Measurements from ENCODE around the gene CDK17.

GRCh38 chr12:96308881-96309280, 91.4 kb downstream of the CDK17 start:
- TF ChIP-seq POLR2A (IDR thresholded peaks at IDR 0.05; ENCODE audit: low read depth, low read length) (no peak), TAF1 (IDR thresholded peaks at IDR 0.05; ENCODE audit: borderline replicate concordance, low read depth, low read length) (no peak), POLR2AphosphoS5 (IDR thresholded peaks at IDR 0.05; ENCODE audit: low read depth, low read length) (no peak)

All from GM12892 (cell line).